Smooth muscle cell (in vitro differentiated cells): ENCODE measurements around the gene GPHB5. TPM values are rescaled to one million over a fixed set of nuclear protein-coding genes. Genes with fewer than 3 reads are reported as not detected.
"Not testable (repeated sequence)": the region's sequence is repeated elsewhere in the genome, so short reads cannot be mapped to it uniquely, and the experiment has no call there.

Source experiments
- DNase-seq: peaks from one replicate; lab custom pipeline; 2025; ENCODE audit not compliant: unreplicated experiment; lab: John Stamatoyannopoulos, UW
- H2AFZ ChIP-seq: fragments of 200-600 bp; sonication (generic); 2 replicates; pipeline ENCODE4 v1.6.0; 2016; ENCODE audit warnings: antibody characterized with exemption, low read depth, mild to moderate bottlenecking
- H3F3A ChIP-seq: fragments of 200-600 bp; sonication (generic); 2 replicates; pipeline ENCODE4 v1.6.0; 2017; ENCODE audit warnings: antibody characterized with exemption, low read depth
- H3K27ac ChIP-seq: fragments of 200-600 bp; sonication (generic); 2 replicates; pipeline ENCODE4 v1.5.1; 2016; ENCODE audit warnings: low read depth, mild to moderate bottlenecking
- H3K27me3 ChIP-seq: fragments of 200-600 bp; sonication (generic); 2 replicates; pipeline ENCODE4 v1.6.1; 2016; ENCODE audit warnings: low read depth, mild to moderate bottlenecking
- H3K36me3 ChIP-seq: fragments of 200-600 bp; sonication (generic); 2 replicates; pipeline ENCODE4 v1.5.1; 2016; ENCODE audit warnings: low read depth
- H3K4me1 ChIP-seq: fragments of 200-600 bp; sonication (generic); 2 replicates; pipeline ENCODE4 v1.5.1; 2016; ENCODE audit warnings: low read depth
- H3K4me2 ChIP-seq: fragments of 200-600 bp; sonication (generic); 2 replicates; pipeline ENCODE4 v1.6.0; 2016; ENCODE audit warnings: mild to moderate bottlenecking
- H3K4me3 ChIP-seq: fragments of 200-600 bp; sonication (generic); 2 replicates; pipeline ENCODE4 v1.5.1; 2016; ENCODE audit warnings: mild to moderate bottlenecking
- H3K79me2 ChIP-seq: fragments of 200-600 bp; sonication (generic); 2 replicates; pipeline ENCODE4 v1.6.0; 2016; ENCODE audit warnings: low read depth, mild to moderate bottlenecking
- H3K9ac ChIP-seq: fragments of 200-600 bp; sonication (generic); 2 replicates; pipeline ENCODE4 v1.6.0; 2016; ENCODE audit warnings: low read depth
- H3K9me3 ChIP-seq: fragments of 200-600 bp; sonication (generic); replicated peaks from 2 replicates; pipeline ENCODE4 v1.5.1; 2016; ENCODE audit warnings: low read depth
- H4K20me1 ChIP-seq: fragments of 200-600 bp; sonication (generic); 2 replicates; pipeline ENCODE4 v1.6.0; 2016; ENCODE audit warnings: low read depth
- whole genome bisulfite sequencing: methylation state at CpG from one replicate; pipeline ENCODE4 v1.1.7; 2016; ENCODE audit warnings: low lambda C conversion rate; 5-methylcytosine and 5-hydroxymethylcytosine counted together
- polyA plus RNA-seq: library from polyadenylated mRNA; unstranded; fragments of >200 nt; fragmentation: Nextera tagmentation; extraction: Ambion mirVana; gene quantifications from 2 replicates; pipeline ENCODE4 v1.2.1, GENCODE V29; 2016
- total RNA-seq: library from RNA; depleted of rRNA; stranded (reverse); fragments of >200 nt; gene quantifications from 2 replicates; pipeline ENCODE4 v1.2.3, GENCODE V29; 2014
- TF ChIP-seq, protein P1 (sequence below): fragments of 200-600 bp; sonication (generic); IDR thresholded peaks from 2 replicates; pipeline ENCODE4 v1.5.1; 2017; ENCODE audit warnings: borderline replicate concordance, mild to moderate bottlenecking, antibody characterized with exemption; ENCODE audit not compliant: insufficient read depth, poor library complexity, severe bottlenecking

Gene GPHB5
- total and polyA plus RNA-seq, 2 experiments from 2014 or later, result not detected

- 80% methylated on average over 2 of the region's 2 CpGs for WGBS
- Histone ChIP-seq H3K79me2 (no peaks in the 10 kb centered on the region), H3K9ac (no peak overlapping the region), H3K4me3 (no peak overlapping the region), H3K4me1 (peaks cover 17% of the 10 kb centered on the region), H3K9me3 (no peaks in the 10 kb centered on the region), H2AFZ (no peak overlapping the region), H3K27me3 (no peaks in the 10 kb centered on the region), H3K4me2 (no peak overlapping the region), H3F3A (peaks cover 17% of the 10 kb centered on the region), H3K27ac (no peak overlapping the region), H4K20me1 (no peaks in the 10 kb centered on the region), H3K36me3 (no peaks in the 10 kb centered on the region)
- no peak for DNase-seq
- TF ChIP-seq, protein P1, sequence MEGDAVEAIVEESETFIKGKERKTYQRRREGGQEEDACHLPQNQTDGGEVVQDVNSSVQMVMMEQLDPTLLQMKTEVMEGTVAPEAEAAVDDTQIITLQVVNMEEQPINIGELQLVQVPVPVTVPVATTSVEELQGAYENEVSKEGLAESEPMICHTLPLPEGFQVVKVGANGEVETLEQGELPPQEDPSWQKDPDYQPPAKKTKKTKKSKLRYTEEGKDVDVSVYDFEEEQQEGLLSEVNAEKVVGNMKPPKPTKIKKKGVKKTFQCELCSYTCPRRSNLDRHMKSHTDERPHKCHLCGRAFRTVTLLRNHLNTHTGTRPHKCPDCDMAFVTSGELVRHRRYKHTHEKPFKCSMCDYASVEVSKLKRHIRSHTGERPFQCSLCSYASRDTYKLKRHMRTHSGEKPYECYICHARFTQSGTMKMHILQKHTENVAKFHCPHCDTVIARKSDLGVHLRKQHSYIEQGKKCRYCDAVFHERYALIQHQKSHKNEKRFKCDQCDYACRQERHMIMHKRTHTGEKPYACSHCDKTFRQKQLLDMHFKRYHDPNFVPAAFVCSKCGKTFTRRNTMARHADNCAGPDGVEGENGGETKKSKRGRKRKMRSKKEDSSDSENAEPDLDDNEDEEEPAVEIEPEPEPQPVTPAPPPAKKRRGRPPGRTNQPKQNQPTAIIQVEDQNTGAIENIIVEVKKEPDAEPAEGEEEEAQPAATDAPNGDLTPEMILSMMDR, result no peak
These were observed 32.7 kb downstream of the GPHB5 start for GRCh38 chr14:63286071-63286470.

DNA sequence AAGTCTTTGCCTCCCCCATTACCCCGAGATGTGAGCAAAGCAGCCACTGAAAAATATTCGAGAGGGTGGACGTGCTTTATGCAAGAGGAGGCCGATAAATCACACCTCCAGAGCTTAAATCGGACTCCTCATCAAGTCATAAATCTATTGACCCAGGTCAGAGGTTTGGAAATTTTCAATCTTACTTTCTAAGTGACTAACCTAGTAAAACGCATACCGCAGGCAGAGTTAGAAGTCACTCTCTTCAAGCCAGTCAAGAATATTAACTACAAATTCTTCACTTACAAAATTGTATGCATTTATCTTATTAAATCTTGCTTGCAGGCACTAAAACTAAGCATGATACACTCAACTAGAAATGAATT lies 34.9 kb downstream of the GPHB5 start:
- Histone ChIP-seq H3K9me3 (no peaks in the 10 kb centered on the region), H3K27me3 (no peaks in the 10 kb centered on the region), H3K9ac (no peak overlapping the region), H3F3A (peaks cover 17% of the 10 kb centered on the region), H2AFZ (no peak overlapping the region), H3K4me1 (peaks cover 8% of the 10 kb centered on the region), H3K4me2 (peak overlapping the region; percentile 50), H3K27ac (no peak overlapping the region), H3K36me3 (no peaks in the 10 kb centered on the region), H3K4me3 (no peak overlapping the region), H3K79me2 (no peaks in the 10 kb centered on the region), H4K20me1 (no peaks in the 10 kb centered on the region)
- TF ChIP-seq, protein P1, result no peak
- 9% methylated on average over 7 of the region's 7 CpGs for WGBS
- no peak for DNase-seq

DNA sequence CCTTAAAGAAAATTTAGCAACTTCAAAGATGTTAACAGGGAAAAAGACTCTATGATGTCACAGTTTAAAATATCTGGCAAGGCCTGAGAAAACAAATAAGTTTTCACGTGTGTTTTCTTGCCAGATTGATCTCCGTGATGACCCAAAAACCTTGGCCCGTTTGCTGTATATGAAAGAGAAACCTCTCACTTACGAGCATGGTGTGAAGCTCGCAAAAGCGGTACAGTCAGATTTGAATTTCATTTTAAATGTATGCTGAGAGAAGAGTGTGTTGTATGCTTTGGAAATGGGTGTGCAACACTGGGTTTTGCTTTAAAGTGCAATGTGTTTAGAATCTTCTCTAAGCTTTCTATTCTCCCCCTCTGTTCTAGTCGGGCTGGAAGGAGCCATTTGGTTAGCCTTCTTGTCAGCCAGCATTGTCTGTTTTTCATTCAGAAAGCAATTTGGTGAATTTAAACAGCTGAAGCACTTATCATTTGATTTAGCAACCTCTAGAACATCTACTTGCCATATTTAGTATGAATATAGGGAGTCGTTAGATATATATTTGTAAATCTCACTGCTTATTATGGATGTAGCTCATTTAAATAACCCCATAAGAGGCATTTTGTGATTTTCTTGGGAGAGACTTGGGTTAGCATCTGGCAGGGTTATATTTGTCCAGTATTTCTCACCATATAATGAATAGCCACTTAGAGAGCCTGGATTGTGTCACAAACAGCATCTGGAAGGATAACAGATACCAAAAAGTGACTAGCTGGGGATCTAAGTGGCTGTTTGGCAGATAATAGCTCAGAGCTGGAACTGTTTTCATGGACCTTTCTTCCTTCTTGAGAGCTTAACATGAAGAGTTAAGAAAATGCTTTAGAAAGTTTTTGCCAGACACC lies 35.5 kb downstream of the GPHB5 start:
- H2AFZ ChIP-seq, result peak overlapping the region; percentile 47
- no peaks in the 10 kb centered on the region for H3K36me3 ChIP-seq
- H3K9ac ChIP-seq, result no peak overlapping the region
- no peaks in the 10 kb centered on the region for H4K20me1 ChIP-seq
- TF ChIP-seq, protein P1, result no peak
- DNase-seq, result no peak
- peaks cover 17% of the 10 kb centered on the region for H3F3A ChIP-seq
- H3K27ac ChIP-seq, result no peak overlapping the region
- no peaks in the 10 kb centered on the region for H3K27me3 ChIP-seq
- H3K4me3 ChIP-seq, result no peak overlapping the region
- H3K4me1 ChIP-seq, result peaks cover 8% of the 10 kb centered on the region
- H3K79me2 ChIP-seq, result no peaks in the 10 kb centered on the region
- no peaks in the 10 kb centered on the region for H3K9me3 ChIP-seq
- WGBS, result 37% methylated on average over 8 of the region's 8 CpGs
- H3K4me2 ChIP-seq, result peak overlapping the region; percentile 50

DNA sequence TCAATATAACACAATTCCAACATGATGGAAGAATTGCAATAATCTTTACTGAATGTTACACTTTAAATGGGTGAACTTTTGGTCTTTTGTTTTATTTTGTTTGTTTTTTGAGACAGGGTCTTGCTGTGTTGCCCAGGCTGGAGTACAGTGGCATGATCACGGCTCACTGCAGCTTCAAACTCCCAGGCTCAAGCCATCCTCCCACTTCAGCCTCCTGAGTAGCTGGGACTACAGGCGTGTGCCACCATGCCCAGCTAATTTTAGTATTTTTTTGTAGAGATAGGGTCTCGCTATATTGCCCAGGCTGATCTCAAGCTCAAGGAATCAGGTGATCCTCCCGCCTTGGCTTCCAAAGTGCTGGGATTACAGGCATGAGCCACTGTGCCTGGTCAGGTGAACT lies 38.8 kb downstream of the GPHB5 start:
- H3K4me2 ChIP-seq, H4K20me1 ChIP-seq, H3K79me2 ChIP-seq, H3K9me3 ChIP-seq, H3K27ac ChIP-seq, H3K9ac ChIP-seq, H3K36me3 ChIP-seq, H3K27me3 ChIP-seq, H3K4me1 ChIP-seq, H2AFZ ChIP-seq, H3K4me3 ChIP-seq, DNase-seq: not testable (repeated sequence)
- peaks cover 17% of the 10 kb centered on the region for H3F3A ChIP-seq
- 96% methylated on average over 4 of the region's 4 CpGs for WGBS
